ENCODE data around the gene LRRC10.
A peak's percentile ranks its signal among the peaks of the same experiment; 100 is the strongest.

LRRC10 gene

DNA sequence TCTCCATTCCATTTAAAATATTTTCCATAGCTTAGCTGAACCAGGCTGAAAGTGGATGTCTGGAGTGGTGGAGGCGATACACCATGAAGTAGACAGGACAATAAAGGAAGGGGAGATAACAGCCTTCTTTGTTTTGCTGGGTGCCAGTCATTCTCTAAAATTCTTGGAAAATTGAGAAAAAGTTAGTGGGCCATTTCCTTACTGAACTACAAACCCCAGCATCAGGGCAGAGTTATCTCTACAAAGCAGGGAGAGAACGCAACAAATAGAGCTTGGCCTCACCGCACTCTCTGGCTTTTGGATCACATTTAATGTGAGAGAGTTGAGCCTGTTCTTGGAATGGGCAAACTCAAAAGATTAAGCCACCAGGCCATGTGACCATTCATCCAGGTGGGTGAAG lies 41.2 kb upstream of the LRRC10 start:
- no peak for DNase-seq (ENCODE audit: low read depth)
- in situ Hi-C loops (cut with HindIII; ENCODE audit: low sequenced_read_pairs): no loop called here
- no peak overlapping the region for H3K4me3 ChIP-seq (ENCODE audit: low read depth, low read length)
- TF ChIP-seq, protein P1, sequence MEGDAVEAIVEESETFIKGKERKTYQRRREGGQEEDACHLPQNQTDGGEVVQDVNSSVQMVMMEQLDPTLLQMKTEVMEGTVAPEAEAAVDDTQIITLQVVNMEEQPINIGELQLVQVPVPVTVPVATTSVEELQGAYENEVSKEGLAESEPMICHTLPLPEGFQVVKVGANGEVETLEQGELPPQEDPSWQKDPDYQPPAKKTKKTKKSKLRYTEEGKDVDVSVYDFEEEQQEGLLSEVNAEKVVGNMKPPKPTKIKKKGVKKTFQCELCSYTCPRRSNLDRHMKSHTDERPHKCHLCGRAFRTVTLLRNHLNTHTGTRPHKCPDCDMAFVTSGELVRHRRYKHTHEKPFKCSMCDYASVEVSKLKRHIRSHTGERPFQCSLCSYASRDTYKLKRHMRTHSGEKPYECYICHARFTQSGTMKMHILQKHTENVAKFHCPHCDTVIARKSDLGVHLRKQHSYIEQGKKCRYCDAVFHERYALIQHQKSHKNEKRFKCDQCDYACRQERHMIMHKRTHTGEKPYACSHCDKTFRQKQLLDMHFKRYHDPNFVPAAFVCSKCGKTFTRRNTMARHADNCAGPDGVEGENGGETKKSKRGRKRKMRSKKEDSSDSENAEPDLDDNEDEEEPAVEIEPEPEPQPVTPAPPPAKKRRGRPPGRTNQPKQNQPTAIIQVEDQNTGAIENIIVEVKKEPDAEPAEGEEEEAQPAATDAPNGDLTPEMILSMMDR (IDR thresholded peaks at IDR 0.05; ENCODE audit: low read depth, low read length, missing control alignments): no peak

GRCh38 chr12:69649529-69649928 lies 38.8 kb upstream of the LRRC10 start:
- in situ Hi-C loops (cut with HindIII; ENCODE audit: low sequenced_read_pairs): no loop called here
- H3K4me3 ChIP-seq (ENCODE audit: low read depth, low read length): no peak overlapping the region
- TF ChIP-seq, protein P1 (IDR thresholded peaks at IDR 0.05; ENCODE audit: low read depth, low read length, missing control alignments): no peak
- no peak for DNase-seq (ENCODE audit: low read depth)

GRCh38 chr12:69648476-69648875 lies 37.8 kb upstream of the LRRC10 start:
- peak; percentile 37 for DNase-seq (ENCODE audit: low read depth)
- TF ChIP-seq, protein P1 (IDR thresholded peaks at IDR 0.05; ENCODE audit: low read depth, low read length, missing control alignments): no peak
- in situ Hi-C loops (cut with HindIII; ENCODE audit: low sequenced_read_pairs): no loop called here
- no peak overlapping the region for H3K4me3 ChIP-seq (ENCODE audit: low read depth, low read length)

DNA sequence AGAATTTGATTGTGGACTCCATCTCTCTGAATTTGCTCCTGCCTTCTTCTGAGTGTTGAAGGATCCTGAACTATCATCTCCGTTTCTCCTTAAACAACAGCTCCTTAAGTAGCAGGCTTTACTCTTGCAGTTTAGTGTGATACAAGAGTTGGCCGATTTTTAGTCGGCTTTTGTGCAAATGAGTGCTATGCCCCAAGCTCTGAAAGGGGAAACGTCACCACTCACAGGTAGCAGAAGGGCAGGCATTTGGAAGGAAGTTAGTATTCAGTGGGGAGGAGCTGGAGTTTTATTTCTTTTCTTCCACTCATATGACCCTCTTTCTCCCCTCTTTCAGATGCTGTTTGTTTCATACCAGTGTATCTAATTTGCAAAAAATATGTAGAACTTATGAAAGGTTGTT lies 36.5 kb upstream of the LRRC10 start:
- DNase-seq (ENCODE audit: low read depth): no peak
- TF ChIP-seq, protein P1 (IDR thresholded peaks at IDR 0.05; ENCODE audit: low read depth, low read length, missing control alignments): no peak
- in situ Hi-C loops (cut with HindIII; ENCODE audit: low sequenced_read_pairs): no loop called here
- H3K4me3 ChIP-seq (ENCODE audit: low read depth, low read length): no peak overlapping the region

DNA sequence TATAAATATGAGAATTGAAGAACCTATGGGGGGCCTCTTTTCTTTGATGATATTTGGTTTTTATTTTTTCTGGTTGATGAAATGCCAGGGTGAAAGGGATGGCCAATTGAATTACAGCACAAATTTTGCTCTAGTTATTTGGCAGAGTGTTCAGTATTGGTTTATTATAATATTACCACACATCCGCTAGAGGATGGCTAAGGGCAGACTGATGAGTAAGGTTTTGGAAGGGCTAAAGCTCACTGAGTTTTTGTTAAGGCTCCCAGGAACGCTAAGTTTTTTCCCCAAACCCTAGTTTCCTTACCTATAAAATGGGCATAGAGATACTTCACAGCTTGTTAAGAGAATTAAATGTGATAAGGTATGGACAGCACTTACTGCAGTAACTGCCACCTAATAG lies 34.3 kb upstream of the LRRC10 start:
- TF ChIP-seq, protein P1 (IDR thresholded peaks at IDR 0.05; ENCODE audit: low read depth, low read length, missing control alignments): no peak
- H3K4me3 ChIP-seq (ENCODE audit: low read depth, low read length): no peak overlapping the region
- no peak for DNase-seq (ENCODE audit: low read depth)
- in situ Hi-C loops (cut with HindIII; ENCODE audit: low sequenced_read_pairs): no loop called here

- H3K4me3 ChIP-seq (ENCODE audit: low read depth, low read length): no peak overlapping the region
- in situ Hi-C loops (cut with HindIII; ENCODE audit: low sequenced_read_pairs): no loop called here
- TF ChIP-seq, protein P1 (IDR thresholded peaks at IDR 0.05; ENCODE audit: low read depth, low read length, missing control alignments): no peak
- no peak for DNase-seq (ENCODE audit: low read depth)
These were observed 33.8 kb upstream of the LRRC10 start for GRCh38 chr12:69644511-69644910.

- in situ Hi-C loops (cut with HindIII; ENCODE audit: low sequenced_read_pairs): no loop called here
- H3K4me3 ChIP-seq (ENCODE audit: low read depth, low read length): no peak overlapping the region
- TF ChIP-seq, protein P1 (IDR thresholded peaks at IDR 0.05; ENCODE audit: low read depth, low read length, missing control alignments): no peak
- no peak for DNase-seq (ENCODE audit: low read depth)
These were observed 31.8 kb upstream of the LRRC10 start for GRCh38 chr12:69642531-69642930.

Measured in astrocyte of the cerebellum (primary cell).